Colonic mucosa (tissue), 4 donors: Measurements from ENCODE around the gene WDR86. TPM values are rescaled to one million over a fixed set of nuclear protein-coding genes. Genes with fewer than 3 reads are reported as not detected.
A peak's percentile ranks its signal among the peaks of the same experiment; 100 is the strongest.

ENCODE experiments used
- DNase-seq: peaks from one replicate; pipeline ENCODE4 v3.0.0-alpha.2; 2020
- H3K27ac ChIP-seq: fragments of 200-600 bp; one replicate; pipeline ENCODE4 v1.8.0; 2021
- H3K27me3 ChIP-seq: fragments of 200-600 bp; one replicate; pipeline ENCODE4 v1.8.0; 2021
- H3K36me3 ChIP-seq: fragments of 200-600 bp; one replicate; pipeline ENCODE4 v1.8.0; 2021
- H3K4me1 ChIP-seq: fragments of 200-600 bp; one replicate; pipeline ENCODE4 v1.8.0; 2021; ENCODE audit warnings: mild to moderate bottlenecking
- H3K4me3 ChIP-seq: fragments of 200-600 bp; one replicate; pipeline ENCODE4 v1.8.0; 2021
- H3K9ac ChIP-seq, 2 donors: one replicate each; pipeline ENCODE4 v1.7.0; 2013; ENCODE audit warnings: control low read depth in 2 of 2, low read depth in 2 of 2, low read length in 2 of 2
- H3K9me3 ChIP-seq: fragments of 200-600 bp; one replicate; pipeline ENCODE4 v1.8.0; 2021
- intact Hi-C: fragments of 100-400 bp; cut with DNase I; formaldehyde crosslinking; loops from one replicate; pipeline ENCODE4 v1.14.1; 2022
- total RNA-seq, 2 donors: library from RNA; stranded (reverse); fragmentation: NEBNext Ultra II Directional in 1 of 2; extraction: Animal tissue kit (Norgen Biotek cat#: 25700) in 1 of 2; gene quantifications; one replicate each; pipeline ENCODE4 v1.2.1, GENCODE V29; 2021
- TF ChIP-seq, protein P1 (sequence below): fragments of 200-600 bp; IDR thresholded peaks from one replicate; pipeline ENCODE4 v1.8.0; 2022; ENCODE audit warnings: antibody characterized with exemption, mild to moderate bottlenecking
- donor health status: healthy.
- donor health status: DM: no; HTN: no; CAD: no.
- donor health status: DM: no; HTN: no; CAD: no.

Gene WDR86
- total RNA-seq, 2 donors from 2014 or later: 1.2 TPM; not detected in 1

- no peak for DNase-seq
Observed at GRCh38 chr7:151382079-151382885, 27.6 kb downstream of the WDR86 start.

DNA sequence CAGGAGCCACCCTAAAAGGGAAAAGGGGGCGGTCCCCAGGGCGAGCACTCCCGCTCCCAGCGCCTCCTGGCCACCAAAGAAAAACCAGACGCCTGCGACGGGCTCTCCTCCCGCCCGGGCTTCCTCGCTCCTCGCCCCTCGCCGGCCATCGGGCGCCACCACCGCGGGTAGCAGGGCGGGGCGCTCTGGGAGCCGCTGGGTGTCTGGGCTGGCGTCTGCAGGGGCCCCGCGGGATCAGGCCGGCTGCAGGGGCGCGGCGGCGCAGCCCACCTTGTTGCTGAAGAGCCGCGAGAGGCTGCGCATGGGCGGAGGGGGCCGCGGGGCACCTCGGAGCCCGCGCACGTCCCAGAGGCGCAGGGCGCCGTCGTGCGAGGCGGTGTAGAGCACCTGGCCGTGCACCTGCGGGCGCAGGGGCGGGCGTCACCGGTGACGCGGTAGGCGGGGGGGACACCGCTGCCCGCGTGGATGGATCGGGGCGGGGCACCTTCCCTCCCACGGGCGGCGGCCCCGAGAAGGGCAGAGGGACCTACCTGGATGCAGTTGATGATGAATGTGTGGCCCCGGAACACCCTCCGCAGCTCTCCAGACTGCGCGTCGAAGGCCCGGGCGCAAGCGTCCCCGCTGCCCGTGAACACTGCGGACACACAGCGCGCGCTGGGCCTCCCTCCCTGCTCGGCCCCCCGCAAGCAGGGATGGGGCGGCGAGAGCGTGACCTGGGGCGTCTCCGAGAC lies 28.3 kb downstream of the WDR86 start:
- intact Hi-C loops: no loop called here
- Histone ChIP-seq H3K36me3 (no peaks in the 10 kb centered on the region), H3K4me3 (peak overlapping the region; percentile 26), H3K9ac (peak overlapping the region in 1 of 2 donors; percentile 35), H3K4me1 (peaks cover 8% of the 10 kb centered on the region), H3K27me3 (peaks cover 19% of the 10 kb centered on the region), H3K9me3 (no peaks in the 10 kb centered on the region), H3K27ac (no peak overlapping the region)
- TF ChIP-seq, protein P1, sequence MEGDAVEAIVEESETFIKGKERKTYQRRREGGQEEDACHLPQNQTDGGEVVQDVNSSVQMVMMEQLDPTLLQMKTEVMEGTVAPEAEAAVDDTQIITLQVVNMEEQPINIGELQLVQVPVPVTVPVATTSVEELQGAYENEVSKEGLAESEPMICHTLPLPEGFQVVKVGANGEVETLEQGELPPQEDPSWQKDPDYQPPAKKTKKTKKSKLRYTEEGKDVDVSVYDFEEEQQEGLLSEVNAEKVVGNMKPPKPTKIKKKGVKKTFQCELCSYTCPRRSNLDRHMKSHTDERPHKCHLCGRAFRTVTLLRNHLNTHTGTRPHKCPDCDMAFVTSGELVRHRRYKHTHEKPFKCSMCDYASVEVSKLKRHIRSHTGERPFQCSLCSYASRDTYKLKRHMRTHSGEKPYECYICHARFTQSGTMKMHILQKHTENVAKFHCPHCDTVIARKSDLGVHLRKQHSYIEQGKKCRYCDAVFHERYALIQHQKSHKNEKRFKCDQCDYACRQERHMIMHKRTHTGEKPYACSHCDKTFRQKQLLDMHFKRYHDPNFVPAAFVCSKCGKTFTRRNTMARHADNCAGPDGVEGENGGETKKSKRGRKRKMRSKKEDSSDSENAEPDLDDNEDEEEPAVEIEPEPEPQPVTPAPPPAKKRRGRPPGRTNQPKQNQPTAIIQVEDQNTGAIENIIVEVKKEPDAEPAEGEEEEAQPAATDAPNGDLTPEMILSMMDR: no peak
- DNase-seq: no peak

More at GRCh38 chr7:151382079-151382885, 27.6 kb downstream of the WDR86 start:
- H3K36me3 ChIP-seq: no peaks in the 10 kb centered on the region
- intact Hi-C loops: no loop called here
- H3K27ac ChIP-seq: no peak overlapping the region
- TF ChIP-seq, protein P1: no peak
- no peak overlapping the region for H3K9ac ChIP-seq
- H3K27me3 ChIP-seq: peaks cover 19% of the 10 kb centered on the region
- peaks cover 8% of the 10 kb centered on the region for H3K4me1 ChIP-seq
- H3K9me3 ChIP-seq: no peaks in the 10 kb centered on the region
- peak overlapping the region; percentile 26 for H3K4me3 ChIP-seq

- Histone ChIP-seq H3K27me3 (peaks cover 19% of the 10 kb centered on the region), H3K27ac (no peak overlapping the region), H3K4me3 (peak overlapping the region; percentile 26), H3K9me3 (no peaks in the 10 kb centered on the region), H3K9ac (no peak overlapping the region), H3K4me1 (peaks cover 8% of the 10 kb centered on the region), H3K36me3 (no peaks in the 10 kb centered on the region)
- TF ChIP-seq, protein P1: no peak
- no peak for DNase-seq
- intact Hi-C loops: no loop called here
Observed at GRCh38 chr7:151381098-151381347, 28.8 kb downstream of the WDR86 start.

GRCh38 chr7:151380199-151381097 lies 29.4 kb downstream of the WDR86 start:
- Histone ChIP-seq H3K36me3 (no peaks in the 10 kb centered on the region), H3K9me3 (no peaks in the 10 kb centered on the region), H3K4me1 (peaks cover 8% of the 10 kb centered on the region), H3K4me3 (no peak overlapping the region), H3K27ac (no peak overlapping the region), H3K27me3 (peaks cover 19% of the 10 kb centered on the region), H3K9ac (no peak overlapping the region)
- TF ChIP-seq, protein P1: no peak
- DNase-seq: no peak
- intact Hi-C loops: no loop called here

- intact Hi-C loops: no loop called here
- no peak for DNase-seq
- H3K27me3 ChIP-seq: peaks cover 19% of the 10 kb centered on the region
- H3K9me3 ChIP-seq: no peaks in the 10 kb centered on the region
- H3K27ac ChIP-seq: no peak overlapping the region
- H3K4me3 ChIP-seq: no peak overlapping the region
- TF ChIP-seq, protein P1: no peak
- no peaks in the 10 kb centered on the region for H3K36me3 ChIP-seq
- no peak overlapping the region for H3K9ac ChIP-seq
- peaks cover 8% of the 10 kb centered on the region for H3K4me1 ChIP-seq
Observed at GRCh38 chr7:151379534-151380198, 30.2 kb downstream of the WDR86 start.
